HEK293 (cell line): ENCODE measurements around the gene OPN4.

Source experiments
- CTCF ChIA-PET: fragments of 350-600 bp; formaldehyde crosslinking; extraction: SDS; loops from one replicate; lab custom pipeline; 2021; ENCODE audit warnings: antibody characterized with exemption; lab: Yijun Ruan, JAX
- POLR2A ChIA-PET: fragments of 300-600 bp; formaldehyde crosslinking; extraction: SDS; loops from one replicate; lab custom pipeline; 2020; ENCODE audit warnings: antibody characterized with exemption, inconsistent platforms; lab: Yijun Ruan, JAX
- H3K27ac ChIP-seq: fragments of 200-500 bp; sonication (Bioruptor generic); 2 replicates; pipeline ENCODE4 v1.5.1; 2014; ENCODE audit warnings: low read depth, low read length, control low read depth, inconsistent platforms; ENCODE audit errors: extremely low read depth
- H3K36me3 ChIP-seq, 2 experiments: fragments of 200-500 bp in 1 of 2; sonication (Bioruptor generic) in 1 of 2; 1 replicate in 1 of 2; 2 replicates in 1 of 2; pipeline ENCODE4 v1.5.1; 2014 to 2017; ENCODE audit warnings: inconsistent platforms in 2 of 2, low read length in 2 of 2; ENCODE audit not compliant: control insufficient read depth in 2 of 2, insufficient read depth in 1 of 2
- H3K4me1 ChIP-seq: fragments of 200-500 bp; sonication (Bioruptor generic); 2 replicates; pipeline ENCODE4 v1.5.1; 2014; ENCODE audit warnings: mild to moderate bottlenecking, low read length, inconsistent platforms; ENCODE audit not compliant: control insufficient read depth, insufficient read depth
- H3K4me3 ChIP-seq: 2 replicates; pipeline ENCODE4 v1.5.1; 2011; ENCODE audit warnings: low read depth, mild to moderate bottlenecking, control low read depth, low read length, moderate library complexity
- H3K9me3 ChIP-seq: fragments of 200-500 bp; sonication (Bioruptor generic); 2 replicates; pipeline ENCODE4 v1.5.1; 2014; ENCODE audit warnings: low read depth, low read length, inconsistent platforms; ENCODE audit not compliant: control insufficient read depth, insufficient read depth
- FEZF1 ChIP-seq: fragments of 450-650 bp; formaldehyde crosslinking; IDR thresholded peaks from 2 replicates; pipeline ENCODE4 v1.5.1; 2016; ENCODE audit warnings: missing biosample characterization, missing genetic modification characterization
- IKZF3 ChIP-seq: fragments of 450-650 bp; IDR thresholded peaks from 2 replicates; pipeline ENCODE4 v1.5.0; 2018; ENCODE audit warnings: missing biosample characterization, mild to moderate bottlenecking, missing genetic modification characterization, moderate library complexity
- INSM2 ChIP-seq: fragments of 450-650 bp; formaldehyde crosslinking; IDR thresholded peaks from 2 replicates; pipeline ENCODE4 v1.5.1; 2016; ENCODE audit warnings: missing biosample characterization, missing genetic modification characterization
- PRDM4 ChIP-seq: fragments of 450-650 bp; formaldehyde crosslinking; IDR thresholded peaks from 2 replicates; pipeline ENCODE4 v1.5.1; 2017; ENCODE audit warnings: missing biosample characterization, missing genetic modification characterization
- SCRT2 ChIP-seq: fragments of 450-650 bp; formaldehyde crosslinking; IDR thresholded peaks from 2 replicates; pipeline ENCODE4 v1.5.1; 2016; ENCODE audit warnings: missing biosample characterization, missing genetic modification characterization
- ZEB2 ChIP-seq: fragments of 450-650 bp; formaldehyde crosslinking; IDR thresholded peaks from 2 replicates; pipeline ENCODE4 v1.5.1; 2016; ENCODE audit warnings: missing biosample characterization, missing genetic modification characterization
- ZIC2 ChIP-seq: fragments of 450-650 bp; formaldehyde crosslinking; IDR thresholded peaks from 2 replicates; pipeline ENCODE4 v1.5.1; 2016; ENCODE audit warnings: missing biosample characterization, missing genetic modification characterization
- ZNF23 ChIP-seq: fragments of 450-650 bp; formaldehyde crosslinking; IDR thresholded peaks from 2 replicates; pipeline ENCODE4 v1.5.1; 2016; ENCODE audit warnings: missing biosample characterization, missing genetic modification characterization, borderline replicate concordance
- ZNF311 ChIP-seq: fragments of 450-650 bp; formaldehyde crosslinking; IDR thresholded peaks from 2 replicates; pipeline ENCODE4 v1.5.1; 2017; ENCODE audit warnings: missing biosample characterization, missing genetic modification characterization, borderline replicate concordance
- ZNF366 ChIP-seq: fragments of 450-650 bp; formaldehyde crosslinking; conservative IDR thresholded peaks from 2 replicates; pipeline ENCODE4 v1.5.1; 2016; ENCODE audit warnings: missing biosample characterization, missing genetic modification characterization
- ZNF394 ChIP-seq: fragments of 450-650 bp; formaldehyde crosslinking; IDR thresholded peaks from 2 replicates; pipeline ENCODE4 v1.5.1; 2016; ENCODE audit warnings: missing biosample characterization, missing genetic modification characterization, mild to moderate bottlenecking, moderate library complexity, borderline replicate concordance
- ZNF416 ChIP-seq: fragments of 450-650 bp; formaldehyde crosslinking; IDR thresholded peaks from 2 replicates; pipeline ENCODE4 v1.5.1; 2016; ENCODE audit warnings: missing biosample characterization, missing genetic modification characterization
- ZNF529 ChIP-seq: fragments of 450-650 bp; formaldehyde crosslinking; IDR thresholded peaks from 2 replicates; pipeline ENCODE4 v1.5.1; 2017; ENCODE audit warnings: missing genetic modification characterization, missing biosample characterization; ENCODE audit not compliant: insufficient replicate concordance
- ZNF560 ChIP-seq: fragments of 450-650 bp; formaldehyde crosslinking; IDR thresholded peaks from 2 replicates; pipeline ENCODE4 v1.5.1; 2017; ENCODE audit warnings: missing biosample characterization, missing genetic modification characterization, borderline replicate concordance
- ZNF623 ChIP-seq: fragments of 450-650 bp; formaldehyde crosslinking; IDR thresholded peaks from 2 replicates; pipeline ENCODE4 v1.5.1; 2016; ENCODE audit warnings: missing biosample characterization, missing genetic modification characterization
- ZNF658 ChIP-seq: fragments of 450-650 bp; formaldehyde crosslinking; IDR thresholded peaks from 2 replicates; pipeline ENCODE4; 2016; ENCODE audit warnings: missing biosample characterization, missing genetic modification characterization
- ZNF785 ChIP-seq: fragments of 450-650 bp; formaldehyde crosslinking; IDR thresholded peaks from 2 replicates; pipeline ENCODE4 v1.5.1; 2016; ENCODE audit warnings: missing biosample characterization, missing genetic modification characterization
- TF ChIP-seq, protein P1 (sequence below): fragments of 450-650 bp; formaldehyde crosslinking; IDR thresholded peaks from 2 replicates; pipeline ENCODE4 v1.5.1; 2016; ENCODE audit warnings: missing biosample characterization, missing genetic modification characterization
- TF ChIP-seq, protein P2 (sequence below): fragments of 450-650 bp; formaldehyde crosslinking; IDR thresholded peaks from 2 replicates; pipeline ENCODE4; 2016; ENCODE audit warnings: missing biosample characterization, missing genetic modification characterization

The OPN4 gene

GRCh38 chr10:86692664-86693063, 38.3 kb downstream of the OPN4 start:
- Histone ChIP-seq H3K36me3 (no peaks in the 10 kb centered on the region), H3K27ac (no peak overlapping the region), H3K4me3 (no peak overlapping the region), H3K9me3 (no peaks in the 10 kb centered on the region), H3K4me1 (no peaks in the 10 kb centered on the region)
- CTCF ChIA-PET: interaction anchor here (0.8 to 2.9 kb wide), 11 partner anchors 8 to 274 kb away, joined by 3 to 34 read pairs (median 5); partner anchors contain the start of gene LDB3
- POLR2A ChIA-PET: interaction anchor here (1.0 to 1.1 kb wide), 2 partner anchors 20 to 21 kb away, joined by 3 read pairs; no protein-coding TSS in a partner anchor
- TF ChIP-seq SCRT2 (tag by site-specific recombination) (no peak), ZNF311 (no peak), IKZF3 (tag by site-specific recombination) (no peak), ZEB2 (tag by site-specific recombination) (no peak), ZNF416 (tag by site-specific recombination) (no peak), ZNF529 (tag by site-specific recombination) (no peak)
- TF ChIP-seq, protein P1, sequence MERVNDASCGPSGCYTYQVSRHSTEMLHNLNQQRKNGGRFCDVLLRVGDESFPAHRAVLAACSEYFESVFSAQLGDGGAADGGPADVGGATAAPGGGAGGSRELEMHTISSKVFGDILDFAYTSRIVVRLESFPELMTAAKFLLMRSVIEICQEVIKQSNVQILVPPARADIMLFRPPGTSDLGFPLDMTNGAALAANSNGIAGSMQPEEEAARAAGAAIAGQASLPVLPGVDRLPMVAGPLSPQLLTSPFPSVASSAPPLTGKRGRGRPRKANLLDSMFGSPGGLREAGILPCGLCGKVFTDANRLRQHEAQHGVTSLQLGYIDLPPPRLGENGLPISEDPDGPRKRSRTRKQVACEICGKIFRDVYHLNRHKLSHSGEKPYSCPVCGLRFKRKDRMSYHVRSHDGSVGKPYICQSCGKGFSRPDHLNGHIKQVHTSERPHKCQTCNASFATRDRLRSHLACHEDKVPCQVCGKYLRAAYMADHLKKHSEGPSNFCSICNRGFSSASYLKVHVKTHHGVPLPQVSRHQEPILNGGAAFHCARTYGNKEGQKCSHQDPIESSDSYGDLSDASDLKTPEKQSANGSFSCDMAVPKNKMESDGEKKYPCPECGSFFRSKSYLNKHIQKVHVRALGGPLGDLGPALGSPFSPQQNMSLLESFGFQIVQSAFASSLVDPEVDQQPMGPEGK (tag by site-specific recombination): no peak

- Histone ChIP-seq H3K27ac (no peak overlapping the region), H3K4me3 (no peak overlapping the region), H3K4me1 (no peaks in the 10 kb centered on the region), H3K36me3 (no peaks in the 10 kb centered on the region), H3K9me3 (no peaks in the 10 kb centered on the region)
- no peak for TF ChIP-seq ZNF366 (tag by site-specific recombination)
- no peak for TF ChIP-seq ZNF394 (tag by site-specific recombination)
- TF ChIP-seq ZNF623 (tag by site-specific recombination): no peak
- no peak for TF ChIP-seq ZNF658 (tag by site-specific recombination)
- no peak for TF ChIP-seq ZIC2 (tag by site-specific recombination)
- no peak for TF ChIP-seq PRDM4 (tag by site-specific recombination)
- TF ChIP-seq INSM2 (tag by site-specific recombination): no peak
- TF ChIP-seq, protein P2, sequence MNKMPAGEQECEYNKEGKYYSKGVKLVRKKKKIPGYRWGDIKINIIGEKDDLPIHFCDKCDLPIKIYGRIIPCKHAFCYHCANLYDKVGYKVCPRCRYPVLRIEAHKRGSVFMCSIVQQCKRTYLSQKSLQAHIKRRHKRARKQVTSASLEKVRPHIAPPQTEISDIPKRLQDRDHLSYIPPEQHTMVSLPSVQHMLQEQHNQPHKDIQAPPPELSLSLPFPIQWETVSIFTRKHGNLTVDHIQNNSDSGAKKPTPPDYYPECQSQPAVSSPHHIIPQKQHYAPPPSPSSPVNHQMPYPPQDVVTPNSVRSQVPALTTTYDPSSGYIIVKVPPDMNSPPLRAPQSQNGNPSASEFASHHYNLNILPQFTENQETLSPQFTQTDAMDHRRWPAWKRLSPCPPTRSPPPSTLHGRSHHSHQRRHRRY: no peak
- no peak for TF ChIP-seq ZNF785 (tag by site-specific recombination)
- TF ChIP-seq ZNF560 (tag by site-specific recombination): no peak
- TF ChIP-seq, protein P1 (tag by site-specific recombination): no peak
- no peak for TF ChIP-seq ZNF23 (tag by site-specific recombination)
- no peak for TF ChIP-seq FEZF1 (tag by site-specific recombination)
- POLR2A ChIA-PET: interaction anchor here (1.1 kb wide), 2 partner anchors 19 to 63 kb away, joined by 3 to 4 read pairs; partner anchors contain the start of gene BMPR1A
- CTCF ChIA-PET: interaction anchor here (0.7 to 2.9 kb wide), 22 partner anchors 8 to 273 kb away, joined by 3 to 34 read pairs (median 5); partner anchors contain the start of gene LDB3
Measured at GRCh38 chr10:86693275-86693674, 38.9 kb downstream of the OPN4 start.
